Anterior cingulate cortex (tissue), 58 donors: ENCODE results near the gene SLC4A5.
"Not testable (repeated sequence)": the region's sequence is repeated elsewhere in the genome, so short reads cannot be mapped to it uniquely, and the experiment has no call there.

Experiments used
- DNase-seq, 58 donors: peaks; one replicate each; lab custom pipeline; 2025; lab: John Stamatoyannopoulos, UW

SLC4A5 gene

DNA sequence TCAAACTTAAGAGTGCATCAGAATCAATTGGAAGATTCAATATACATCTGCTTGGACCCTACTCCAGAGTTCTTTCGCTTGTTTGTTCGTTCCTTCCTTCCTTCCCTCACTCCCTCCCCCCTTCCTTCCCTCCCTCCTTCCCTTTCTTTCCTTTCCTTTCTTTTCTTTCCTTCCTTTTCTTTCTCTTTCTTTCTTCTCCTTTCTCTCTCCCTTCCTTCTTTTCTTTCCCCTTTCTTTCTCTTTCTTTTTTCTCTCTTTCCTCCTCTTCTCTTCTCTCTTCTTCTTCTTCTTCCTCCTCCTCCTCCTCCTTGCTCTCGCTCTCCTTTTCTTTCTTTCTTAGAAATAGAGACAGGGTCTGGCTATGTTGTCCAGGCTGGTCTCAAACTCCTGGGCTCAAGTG is 98.9 kb downstream of the SLC4A5 start:
- no peak for DNase-seq

DNA sequence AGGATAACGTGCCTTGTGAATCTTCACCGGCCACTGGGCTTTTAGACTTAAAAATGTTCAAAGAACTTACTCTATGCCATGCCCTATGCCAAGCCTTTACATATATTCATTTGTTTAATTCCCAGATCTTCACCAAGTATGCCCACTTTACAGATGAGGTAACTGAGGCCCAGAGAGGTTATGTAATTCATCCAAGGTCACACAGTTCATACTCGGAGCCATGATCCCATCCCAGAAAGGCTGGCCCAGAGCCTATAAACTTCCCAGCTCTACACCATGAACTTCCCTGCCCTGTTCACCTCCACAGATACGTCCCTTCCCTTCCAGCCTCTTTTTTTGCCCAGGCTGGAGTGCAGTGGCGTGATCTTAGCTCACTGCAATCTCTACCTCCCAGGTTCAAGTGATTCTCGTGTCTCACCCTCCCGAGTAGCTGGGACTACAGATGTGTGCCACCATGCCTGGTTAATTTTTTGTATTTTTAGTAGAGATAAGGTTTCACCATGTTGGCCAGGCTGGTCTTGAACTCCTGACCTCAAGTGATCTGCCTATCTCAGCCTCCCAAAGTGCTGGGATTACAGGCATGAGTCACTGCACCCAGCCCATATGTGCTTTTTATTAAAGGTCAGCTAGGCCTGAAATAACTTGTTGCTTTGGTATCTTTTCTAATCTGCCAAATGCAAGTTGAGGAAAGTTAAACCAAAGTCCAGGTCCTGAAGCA is 100.7 kb downstream of the SLC4A5 start:
- DNase-seq: no peak

DNA sequence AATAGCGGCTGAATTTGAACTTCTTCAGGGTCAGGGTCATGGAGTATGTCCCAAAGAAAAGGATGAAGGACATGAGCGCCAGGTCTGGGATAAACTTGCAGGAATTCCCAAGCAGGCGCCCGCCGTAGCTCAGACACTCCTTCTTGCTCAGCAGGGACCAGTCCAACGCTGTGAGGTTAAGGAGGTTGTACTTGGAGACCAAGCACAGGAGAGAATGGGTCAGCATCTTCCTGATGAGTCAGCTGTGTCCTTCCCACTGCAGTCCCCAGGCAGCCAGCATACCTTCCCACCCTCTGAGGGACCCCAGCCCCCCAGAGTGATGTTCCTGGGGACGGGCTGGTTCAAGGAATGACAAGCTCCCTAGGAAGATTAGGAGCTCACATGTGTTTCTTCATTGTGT is 103.9 kb downstream of the SLC4A5 start:
- DNase-seq: no peak

DNA sequence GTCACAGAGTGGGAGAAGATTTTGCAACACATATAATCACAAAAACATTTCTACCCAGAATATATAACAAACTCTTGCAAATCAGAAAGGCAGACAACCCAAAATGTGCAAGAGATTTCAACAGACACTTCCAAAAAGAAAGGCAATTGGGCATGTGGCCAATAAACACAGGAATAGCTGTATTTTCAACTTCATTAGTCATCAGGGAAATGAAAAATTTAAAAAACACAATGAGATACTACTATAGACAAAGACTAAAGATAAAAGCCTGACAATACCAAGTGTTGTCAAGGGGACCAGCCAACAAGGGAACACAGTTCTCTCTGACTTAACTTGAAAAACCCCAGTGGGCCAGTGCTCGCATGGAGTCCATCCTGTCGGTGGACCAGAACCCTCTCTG is 104.3 kb downstream of the SLC4A5 start:
- DNase-seq: no peak

DNA sequence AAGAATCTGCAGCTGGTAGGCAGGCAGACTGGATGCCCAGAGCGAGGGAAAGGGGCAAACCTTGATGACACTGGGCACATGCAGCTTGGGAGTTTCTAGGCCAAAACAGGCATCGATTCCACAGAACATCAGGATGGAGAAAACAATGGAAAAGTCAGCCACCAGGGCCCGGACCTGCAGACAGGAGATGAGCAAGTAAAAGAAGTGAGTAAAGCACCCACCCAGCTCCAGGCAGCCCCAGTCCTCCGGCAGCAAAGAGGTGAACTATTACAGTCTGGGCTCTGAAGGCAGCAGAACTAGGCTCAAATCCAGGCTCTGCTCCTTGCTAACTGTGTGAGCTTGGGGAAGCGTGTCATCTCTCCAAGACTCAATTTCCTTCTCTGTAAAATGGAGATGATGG is 108.2 kb downstream of the SLC4A5 start:
- no peak for DNase-seq

DNA sequence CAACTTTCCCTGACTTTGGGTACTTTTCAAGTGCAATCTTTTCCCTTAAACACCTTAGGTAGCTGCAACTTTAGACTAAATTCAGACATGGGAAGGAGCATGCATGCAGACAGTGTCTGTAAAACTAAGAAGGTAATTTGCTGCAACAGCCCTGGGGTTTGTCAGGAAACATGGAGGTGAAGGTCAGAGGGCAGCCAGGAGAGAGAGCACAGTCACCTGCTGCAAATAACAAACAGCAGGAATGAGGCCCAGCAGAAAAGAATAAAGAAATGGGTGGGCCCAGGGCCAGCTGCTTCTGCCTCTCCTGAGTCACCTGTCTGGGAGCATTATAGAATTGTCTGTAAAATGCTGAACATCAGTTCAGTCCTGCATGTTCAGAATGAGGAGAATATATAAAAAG is 109.6 kb downstream of the SLC4A5 start:
- DNase-seq: no peak

DNA sequence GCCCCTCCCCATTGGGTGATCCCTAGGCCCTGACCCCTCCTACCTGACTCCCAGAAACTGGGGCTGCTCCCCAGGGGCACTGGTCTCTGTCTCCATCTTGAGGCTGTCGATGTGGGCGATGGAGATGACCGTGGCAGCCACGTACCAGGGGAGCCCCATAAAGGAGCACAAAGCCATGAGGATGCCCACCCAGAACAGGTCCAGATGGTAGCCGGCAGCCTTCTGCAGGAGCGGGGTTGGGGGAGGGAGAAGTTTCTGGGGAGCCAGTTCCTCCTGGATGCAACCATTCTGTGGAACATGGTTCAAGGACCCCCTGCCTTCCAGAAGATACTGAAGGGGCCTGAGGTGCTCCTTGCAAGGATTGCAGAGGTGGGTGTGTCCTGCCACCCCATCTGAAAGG is 110.8 kb downstream of the SLC4A5 start:
- no peak for DNase-seq

DNA sequence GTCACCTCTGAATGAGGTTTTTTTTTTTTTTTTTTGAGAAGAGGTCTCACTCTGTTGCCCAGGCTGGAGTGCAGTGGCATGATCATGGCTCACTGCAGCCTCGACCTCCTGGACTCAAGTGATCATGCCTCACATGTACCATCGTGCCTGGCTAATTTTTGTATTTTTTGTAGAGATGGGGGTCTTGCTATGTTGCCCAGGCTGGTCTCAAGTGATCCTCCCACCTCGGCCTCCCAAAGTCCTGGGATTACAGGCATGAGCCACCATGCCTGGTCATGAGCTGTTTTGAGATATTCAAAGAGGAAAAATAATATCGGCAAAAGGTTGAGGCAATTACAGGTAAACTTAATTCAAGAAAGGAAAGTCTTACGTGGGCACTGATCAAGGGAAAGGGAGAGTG is 113.4 kb downstream of the SLC4A5 start:
- not testable (repeated sequence) for DNase-seq

DNA sequence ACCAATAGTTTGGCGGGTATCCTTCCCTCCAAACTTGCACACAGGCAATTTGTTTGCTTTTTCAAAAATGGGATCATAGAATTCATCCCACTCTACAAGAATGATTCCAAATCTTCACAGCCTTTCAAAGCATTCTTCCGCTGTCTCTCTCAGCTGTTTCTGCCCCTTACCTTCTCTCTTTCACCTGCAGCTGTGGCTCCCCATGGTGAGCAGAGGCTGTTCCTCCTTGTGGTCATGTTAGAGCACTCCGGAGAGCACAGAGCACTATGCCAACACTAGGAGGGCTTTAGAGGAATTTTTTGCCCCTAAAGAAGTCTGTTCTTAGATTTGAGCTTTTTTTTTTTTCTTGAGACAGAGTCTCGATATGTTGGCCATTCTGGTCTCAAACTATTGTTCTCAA is 114.4 kb downstream of the SLC4A5 start:
- no peak for DNase-seq

DNA sequence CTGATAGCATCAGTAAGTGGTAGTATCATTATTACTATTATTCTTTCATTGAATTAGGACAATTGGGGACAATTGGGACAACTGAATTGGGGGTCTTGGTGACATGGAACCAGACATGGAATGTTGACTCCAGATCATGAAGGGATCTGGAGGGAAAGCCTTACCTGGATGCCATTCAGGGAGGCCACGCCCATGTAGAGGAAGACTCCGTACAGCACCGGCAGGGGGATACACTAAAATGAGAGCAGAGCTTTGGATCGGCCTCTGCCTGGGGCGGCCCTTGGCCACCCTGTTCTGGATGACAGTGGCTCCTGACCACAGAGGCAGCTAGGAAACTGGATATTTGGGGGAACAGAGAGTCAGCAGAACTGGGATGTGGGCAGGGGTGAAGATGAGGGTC is 115.6 kb downstream of the SLC4A5 start:
- DNase-seq: no peak

DNA sequence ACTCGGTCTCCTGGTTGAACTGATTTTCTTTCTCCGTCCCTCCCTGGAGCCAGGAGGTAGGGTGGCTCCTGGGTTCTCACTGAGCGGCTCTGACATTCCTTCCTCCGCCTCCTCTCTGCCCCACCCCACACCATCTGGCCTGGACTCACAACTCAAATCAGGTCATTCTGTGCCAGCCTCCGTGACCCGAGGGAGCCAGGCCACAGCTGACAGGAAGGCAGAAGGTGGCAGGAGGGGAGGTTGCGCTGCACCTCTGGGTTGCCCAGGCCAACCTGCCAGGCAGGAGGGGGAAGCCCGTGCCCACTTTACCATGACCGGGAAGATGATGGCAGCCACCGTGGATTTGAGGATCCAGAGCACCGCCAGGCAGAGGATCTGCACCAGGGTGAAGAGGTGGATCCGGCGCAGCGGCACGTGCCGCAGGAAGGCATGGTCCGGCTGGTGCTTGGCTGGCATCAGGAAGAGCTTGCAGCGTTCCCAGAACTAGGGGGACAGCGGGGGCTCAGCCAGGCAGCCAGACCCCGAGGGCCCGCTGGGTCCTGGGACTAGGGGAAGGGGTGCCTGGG is 116.5 kb downstream of the SLC4A5 start:
- DNase-seq: no peak

DNA sequence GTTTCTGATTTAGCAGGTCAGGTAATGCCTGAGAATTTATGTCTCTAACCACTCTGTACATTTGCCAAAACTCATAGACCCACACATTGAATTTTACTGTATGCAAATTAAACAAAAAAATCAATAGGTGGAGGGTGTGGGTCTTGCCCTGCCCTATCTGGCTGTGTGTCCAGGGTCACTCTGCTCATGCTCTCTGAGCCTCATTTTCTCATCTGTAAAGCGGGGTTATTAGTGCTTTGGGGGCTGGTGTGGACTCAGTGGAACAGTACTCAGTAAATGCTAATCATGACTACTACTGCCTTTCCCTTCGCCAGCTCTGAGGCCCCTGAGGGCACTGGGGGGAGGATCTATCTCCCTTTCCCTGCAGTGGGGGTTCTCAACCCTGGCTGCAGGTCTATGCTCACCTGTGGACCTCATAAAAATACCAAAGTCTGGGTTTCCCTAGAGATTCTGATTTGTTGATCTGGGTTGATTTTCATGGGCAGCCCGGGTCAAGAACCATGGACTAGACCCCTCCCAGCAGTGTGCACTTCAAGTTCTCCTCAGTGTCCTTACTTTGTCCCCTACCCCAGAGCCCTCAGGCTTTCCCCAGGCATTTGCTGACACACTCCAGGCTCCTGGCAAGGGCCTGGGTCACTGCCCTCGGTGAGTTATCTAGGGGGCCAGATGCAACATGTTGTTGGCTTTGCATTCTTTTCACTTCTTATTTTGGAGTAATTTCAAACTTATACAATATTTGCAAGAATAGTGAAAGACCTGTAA is 117.3 kb downstream of the SLC4A5 start:
- no peak for DNase-seq

DNA sequence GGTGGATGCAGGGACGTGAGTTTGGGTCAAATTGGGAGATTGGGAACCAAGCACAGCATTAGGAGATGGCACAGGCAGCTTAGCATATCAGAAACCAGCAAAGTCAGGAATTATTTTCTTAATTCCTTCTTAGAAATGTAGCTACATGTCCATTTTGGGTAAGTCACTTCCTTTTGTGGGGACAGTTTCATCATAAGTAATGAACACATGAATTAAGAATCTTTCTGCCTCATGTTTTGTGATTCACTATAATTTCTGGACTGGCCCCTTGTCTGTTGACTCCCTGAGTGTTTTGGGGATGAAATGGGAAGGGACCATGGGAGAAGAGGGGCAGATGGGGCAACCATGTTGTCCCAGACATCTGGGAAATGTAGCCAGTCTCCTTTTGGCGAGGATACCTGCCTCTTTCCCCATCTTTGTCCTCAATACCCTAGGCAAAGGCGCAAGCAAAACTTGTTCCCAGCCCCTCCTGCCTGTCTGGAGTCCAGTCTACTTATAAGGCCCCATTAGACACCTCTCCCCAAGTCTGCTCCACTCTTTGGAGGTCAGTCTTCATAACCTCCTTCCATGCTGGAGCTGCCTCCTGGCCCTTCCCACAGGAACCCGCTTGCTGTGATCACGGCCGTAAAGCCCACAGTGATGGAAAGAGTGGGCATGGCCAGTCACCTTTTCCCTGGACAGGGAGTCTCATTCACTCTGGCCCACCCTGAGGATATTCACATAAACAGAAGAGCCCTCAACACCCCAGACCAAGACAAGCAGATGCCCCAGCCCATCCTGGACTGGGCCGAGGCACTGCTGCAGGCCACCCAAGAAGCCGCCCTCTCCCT is 119.1 kb downstream of the SLC4A5 start:
- DNase-seq: no peak

DNA sequence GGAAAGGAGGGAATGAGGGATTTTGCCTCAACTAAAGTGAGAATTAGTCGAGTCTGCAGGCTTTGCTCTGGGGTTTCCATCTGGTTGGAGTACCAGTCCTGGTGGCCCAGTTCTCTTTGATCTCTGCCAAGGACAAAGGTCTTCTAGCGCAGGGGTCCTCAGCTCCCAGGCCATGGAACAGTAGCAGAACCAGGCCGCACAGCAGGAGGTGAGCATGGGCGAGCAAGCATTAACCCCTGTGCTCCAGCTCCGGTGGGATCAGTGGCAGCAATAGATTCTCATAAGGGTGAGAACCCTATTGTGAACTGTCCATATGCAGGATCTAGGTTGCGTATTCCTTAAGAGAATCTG is 120.9 kb downstream of the SLC4A5 start:
- DNase-seq: no peak

DNA sequence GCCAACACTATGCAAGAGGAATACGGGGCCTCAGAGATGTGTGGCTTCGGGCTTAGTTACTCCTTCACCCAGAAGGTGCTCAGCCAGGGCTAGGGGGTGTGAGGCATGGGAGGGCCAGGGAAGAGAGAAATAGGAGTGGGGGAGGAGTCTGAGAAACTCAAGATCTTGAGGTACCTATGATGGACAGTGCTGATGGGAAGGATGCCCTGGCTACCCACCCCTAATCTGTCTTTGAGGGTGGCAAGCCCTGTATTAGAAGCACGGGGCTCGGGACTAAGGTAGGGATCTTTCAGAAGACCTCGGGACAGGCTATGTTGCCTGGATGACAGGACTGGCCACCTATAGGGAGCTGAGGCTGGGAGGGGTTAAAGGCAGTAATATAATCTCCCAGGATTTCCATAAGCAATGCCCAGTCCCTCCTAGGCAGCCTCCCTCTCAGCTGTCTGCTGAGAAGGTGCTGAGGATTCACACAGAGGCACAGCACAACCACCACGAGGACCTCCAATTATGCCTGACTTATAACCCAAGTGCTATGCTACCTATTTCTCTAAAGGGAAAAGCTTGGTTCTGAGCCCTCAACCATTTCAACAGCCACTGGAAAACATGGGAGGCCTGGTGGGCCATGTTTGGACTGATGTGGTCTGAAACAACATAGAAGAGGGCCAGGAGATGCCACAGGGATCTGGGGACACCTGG is 121.5 kb downstream of the SLC4A5 start:
- no peak for DNase-seq

DNA sequence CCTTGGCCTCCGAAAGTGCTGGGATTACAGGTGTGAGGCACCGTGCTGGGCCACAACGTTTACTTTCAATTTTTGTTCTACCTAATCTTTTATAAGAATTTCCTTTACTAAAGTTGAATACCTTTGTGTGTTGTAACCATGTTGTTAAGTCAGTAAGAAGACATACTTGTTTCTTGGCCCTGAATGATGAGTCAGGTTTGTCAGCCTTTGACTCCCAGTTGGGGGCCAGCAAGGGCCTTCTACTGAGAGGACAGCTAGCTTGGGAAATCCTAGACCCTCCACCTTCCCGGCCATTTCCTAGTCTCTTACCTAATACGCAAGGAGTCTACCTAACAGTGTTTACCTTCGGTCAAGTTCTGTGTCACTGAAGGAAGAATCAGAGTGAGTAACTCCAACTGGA is 122.1 kb downstream of the SLC4A5 start:
- no peak for DNase-seq

DNA sequence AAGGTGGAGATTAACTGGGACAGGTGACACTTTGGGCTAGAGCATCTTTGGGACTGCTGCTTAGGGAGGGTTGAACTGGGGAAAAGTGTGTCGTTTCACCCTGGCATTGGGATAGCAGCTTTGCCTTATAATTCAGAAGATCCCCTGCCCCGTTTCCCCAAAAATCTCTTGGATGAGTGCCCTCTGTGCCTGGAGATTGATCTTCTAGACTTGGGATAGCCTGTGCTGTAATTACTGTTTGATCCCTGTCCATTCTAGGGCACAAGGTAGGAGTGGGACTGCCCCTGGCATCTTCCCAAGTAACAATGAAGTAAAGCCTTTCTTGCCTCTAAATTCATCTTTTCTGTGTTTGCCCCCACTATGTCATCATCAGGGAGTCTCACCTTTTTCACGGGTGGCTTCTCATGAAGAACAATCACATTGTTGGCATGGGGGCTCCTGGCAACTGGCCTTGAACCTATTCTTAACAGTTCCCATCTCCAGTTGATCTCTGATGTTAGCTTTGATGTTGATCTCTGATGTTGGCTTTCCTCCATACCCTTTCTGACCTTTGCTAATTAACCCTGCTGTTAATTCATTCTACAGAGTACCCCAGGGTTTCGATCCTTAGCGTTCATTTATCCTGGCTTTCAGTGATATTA is 123.2 kb downstream of the SLC4A5 start:
- DNase-seq: no peak

DNA sequence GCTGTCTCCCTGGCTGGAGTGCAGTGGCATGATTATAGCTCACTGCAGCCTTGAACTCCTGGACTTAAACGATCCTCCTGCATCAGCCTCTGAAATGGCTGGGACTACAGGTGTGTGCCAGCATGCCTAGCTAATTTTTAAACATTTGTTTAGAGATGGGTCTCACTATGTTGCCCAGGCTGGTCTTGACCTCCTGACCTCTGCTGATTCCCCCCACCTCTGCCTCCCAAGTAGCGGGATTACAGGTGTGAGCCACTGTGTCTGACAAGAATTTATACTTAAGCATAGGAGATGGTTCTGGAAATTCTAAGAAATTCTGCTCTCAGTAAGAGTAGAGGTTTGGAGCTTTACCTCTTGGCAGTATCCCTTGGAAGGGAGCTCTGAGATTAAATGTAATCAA is 126.6 kb downstream of the SLC4A5 start:
- DNase-seq: no peak

DNA sequence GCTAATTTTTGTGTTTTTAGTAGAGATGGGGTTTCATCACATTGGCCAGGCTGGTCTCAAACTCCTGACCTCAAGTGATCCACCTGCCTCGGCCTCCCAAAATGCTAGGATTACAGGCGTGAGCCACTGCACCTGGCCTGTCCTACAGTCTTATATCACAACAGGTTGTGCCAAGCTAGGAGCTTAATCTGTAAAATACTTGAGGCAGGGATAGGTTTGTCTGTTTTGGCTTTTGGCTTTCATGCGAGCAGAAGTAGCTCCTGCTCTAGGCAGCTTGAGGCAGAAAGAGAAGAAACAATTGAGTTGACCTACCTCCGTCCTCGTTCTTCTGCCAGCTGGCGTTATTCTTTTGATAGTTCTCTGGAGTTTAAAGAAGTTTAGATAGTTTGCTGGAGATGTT is 127.4 kb downstream of the SLC4A5 start:
- DNase-seq: not testable (repeated sequence)
